HG03378 (cell line): Measurements from ENCODE around the gene CLMP.
"Not testable (repeated sequence)": the region's sequence is repeated elsewhere in the genome, so short reads cannot be mapped to it uniquely, and the experiment has no call there.

Source experiments
- ATAC-seq: cut with Tn5 transposase; IDR thresholded peaks from one replicate; pipeline ENCODE4 v1.9.1; 2021; ENCODE audit warnings: mild to moderate bottlenecking, moderate library complexity; ENCODE audit not compliant: unreplicated experiment

Gene CLMP

GRCh38 chr11:123170929-123171328, 24.1 kb downstream of the CLMP start:
- no peak for ATAC-seq

DNA sequence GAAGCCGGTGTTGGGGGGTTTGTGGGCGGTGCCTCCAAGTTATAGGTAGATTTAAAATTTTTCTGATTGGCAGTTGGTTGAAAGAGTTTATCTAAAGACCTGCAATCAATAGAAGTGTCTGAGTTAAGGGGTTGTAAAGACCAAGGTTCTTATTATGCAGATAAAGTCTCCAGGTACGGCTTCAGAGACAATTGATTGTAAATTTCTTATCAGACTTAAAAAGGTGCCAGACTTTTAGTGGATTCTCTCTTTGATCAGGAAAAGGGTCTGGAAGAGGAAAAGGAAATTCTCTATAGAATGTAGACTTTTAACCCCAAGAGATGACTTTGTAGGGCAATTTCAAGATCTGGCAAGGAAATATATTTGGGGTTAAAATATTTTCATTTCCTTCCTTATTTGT, 25.2 kb downstream of the CLMP start:
- ATAC-seq = no peak

DNA sequence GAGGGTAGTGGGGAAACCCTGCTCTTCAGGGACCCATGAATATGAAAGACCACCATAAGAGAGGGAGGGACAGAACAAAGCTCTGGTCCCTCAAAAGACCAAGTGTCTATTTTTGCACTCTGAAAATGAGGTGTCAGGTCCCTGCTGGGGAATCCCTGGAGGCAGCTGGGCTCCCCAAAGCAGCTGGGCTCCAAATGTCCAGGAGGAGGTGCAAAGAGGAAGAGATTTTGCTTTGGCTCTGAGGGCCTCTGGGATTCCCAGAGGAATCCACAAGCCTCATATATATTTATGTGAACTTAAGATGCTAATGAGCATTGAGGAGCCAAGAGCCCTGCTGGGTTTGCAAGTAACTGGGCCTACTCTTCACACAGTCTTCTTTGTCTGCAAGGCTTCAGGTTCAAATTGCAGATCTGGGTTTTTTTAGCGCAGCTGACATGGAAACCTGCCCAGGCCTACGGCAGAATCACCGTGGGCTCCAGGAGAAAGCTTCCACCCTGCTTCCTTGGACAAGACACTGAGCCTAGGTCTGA, 26.0 kb downstream of the CLMP start:
- no peak for ATAC-seq

- ATAC-seq = no peak
Measured at GRCh38 chr11:123168241-123168640, 26.8 kb downstream of the CLMP start.

- no peak for ATAC-seq
Measured at GRCh38 chr11:123166071-123166559, 28.9 kb downstream of the CLMP start.

- no peak for ATAC-seq
Measured at GRCh38 chr11:123164732-123165450, 30.2 kb downstream of the CLMP start.

DNA sequence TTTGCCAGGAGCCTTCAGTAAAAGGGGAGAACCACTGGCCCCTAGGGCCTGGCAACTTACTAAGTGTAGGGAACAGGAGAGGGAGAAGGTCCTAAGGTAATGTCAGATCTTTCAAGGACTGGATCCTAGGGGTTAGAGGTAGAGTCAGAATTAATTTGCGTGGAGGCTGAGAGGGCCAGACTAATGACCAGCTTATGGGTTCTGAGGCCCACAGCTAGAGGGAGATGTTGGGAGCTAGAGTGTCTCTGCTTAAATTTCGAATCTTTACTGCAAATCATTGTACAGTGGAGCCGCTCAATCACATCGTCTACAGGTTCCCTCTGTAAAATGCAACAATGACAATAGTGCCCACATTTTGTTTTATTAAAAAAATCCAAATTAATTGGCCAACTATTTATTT, 31.4 kb downstream of the CLMP start:
- no peak for ATAC-seq

- ATAC-seq = no peak
Measured at GRCh38 chr11:123161376-123162030, 33.5 kb downstream of the CLMP start.

- no peak for ATAC-seq
Measured at GRCh38 chr11:123159183-123159857, 35.7 kb downstream of the CLMP start.

GRCh38 chr11:123158033-123159003, 36.7 kb downstream of the CLMP start:
- no peak for ATAC-seq

DNA sequence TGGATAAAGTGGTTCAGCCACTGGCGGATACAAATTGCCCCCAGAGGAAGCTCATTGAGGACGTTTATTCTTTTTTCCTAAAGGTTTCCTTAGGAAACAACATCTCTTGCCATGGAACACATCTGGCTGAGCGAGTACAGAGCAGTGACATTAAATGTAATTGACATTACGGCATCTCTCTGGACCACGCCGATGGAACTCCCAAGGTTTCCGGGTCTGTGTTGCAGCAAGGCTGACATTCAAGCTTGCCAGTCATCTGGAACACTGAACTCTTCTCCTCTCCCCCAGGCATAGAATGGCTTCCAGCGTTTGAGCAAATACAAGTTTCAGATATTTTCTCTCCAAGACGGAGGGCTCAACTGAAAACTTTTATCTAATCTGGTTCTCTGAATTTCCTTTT, 42.1 kb downstream of the CLMP start:
- no peak for ATAC-seq

GRCh38 chr11:123152346-123152745, 42.7 kb downstream of the CLMP start:
- ATAC-seq = not testable (repeated sequence)

DNA sequence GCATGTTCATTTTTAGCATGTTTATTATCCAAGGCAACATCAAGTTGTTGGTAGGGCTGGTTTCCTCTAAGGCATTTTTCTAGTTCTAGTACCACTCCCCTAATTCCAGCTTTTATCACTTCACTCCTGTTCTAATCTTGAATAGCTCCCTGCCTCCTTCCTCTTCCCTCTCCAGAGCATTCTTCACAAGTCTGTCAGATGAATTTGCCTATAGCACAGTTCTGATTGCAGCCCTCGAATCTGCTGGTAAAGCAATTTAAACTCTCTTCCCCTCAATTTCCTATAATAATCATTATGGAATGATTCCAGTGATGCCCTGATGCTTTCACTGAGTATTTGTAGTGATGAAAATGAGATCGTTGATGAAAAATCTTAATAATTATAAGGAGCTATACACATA, 43.3 kb downstream of the CLMP start:
- no peak for ATAC-seq

DNA sequence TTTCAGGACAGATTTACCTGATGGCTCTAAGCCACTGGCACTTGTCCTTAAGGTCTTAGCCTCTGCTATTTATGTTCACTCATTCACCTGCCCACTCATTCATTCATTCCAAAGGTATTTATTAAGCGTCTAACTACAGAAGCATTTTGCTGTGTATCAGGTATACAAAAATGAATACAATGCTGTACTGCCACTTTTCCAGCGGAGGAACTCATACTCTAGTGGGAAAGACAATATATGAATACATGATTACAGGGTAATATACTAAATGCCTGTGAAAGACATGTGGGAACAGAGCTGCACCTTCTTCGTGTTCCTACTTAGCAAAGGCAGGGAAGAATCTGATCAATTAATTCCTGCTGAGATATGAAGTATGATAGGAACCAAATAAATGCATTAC, 43.7 kb downstream of the CLMP start:
- ATAC-seq = no peak

DNA sequence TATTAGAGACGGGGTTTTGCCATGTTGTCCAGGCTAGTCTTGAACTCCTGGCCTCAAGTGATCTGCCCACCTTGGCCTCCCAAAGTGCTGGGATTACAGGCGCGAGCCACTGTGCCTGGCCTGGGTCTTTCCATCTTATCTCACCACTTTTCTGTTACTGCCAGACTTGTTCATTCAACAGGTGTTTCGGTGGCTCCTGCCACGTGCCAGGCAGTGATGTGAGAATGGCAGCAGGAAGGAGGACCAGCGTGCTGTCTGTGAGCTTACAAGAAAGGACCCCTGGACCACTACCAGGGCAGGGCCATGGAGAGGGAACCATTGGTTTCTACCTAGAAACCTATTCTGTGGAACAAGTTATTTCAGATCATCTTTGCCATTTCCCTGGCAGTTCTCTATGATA, 44.2 kb downstream of the CLMP start:
- ATAC-seq = no peak

DNA sequence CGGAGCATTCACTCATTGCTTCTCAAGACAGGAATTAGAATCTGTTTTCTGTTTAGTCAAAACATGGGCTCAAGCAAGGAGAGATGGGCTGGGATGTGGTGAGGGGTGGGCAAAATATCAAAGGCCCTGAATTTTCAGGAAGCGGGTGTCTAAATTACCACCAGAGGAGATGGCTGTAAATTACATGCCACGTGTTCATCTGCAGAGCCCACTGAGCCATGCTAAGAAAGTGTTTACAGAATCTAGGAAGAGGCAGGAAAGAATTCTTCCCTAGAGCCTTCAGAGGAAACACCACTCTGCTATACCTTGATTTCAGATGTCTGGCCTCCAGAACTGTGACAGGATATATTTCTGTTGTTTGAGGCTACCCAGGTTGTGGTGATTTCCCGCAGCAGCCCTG, 46.1 kb downstream of the CLMP start:
- ATAC-seq = no peak

GRCh38 chr11:123145661-123146060, 49.4 kb downstream of the CLMP start:
- no peak for ATAC-seq

DNA sequence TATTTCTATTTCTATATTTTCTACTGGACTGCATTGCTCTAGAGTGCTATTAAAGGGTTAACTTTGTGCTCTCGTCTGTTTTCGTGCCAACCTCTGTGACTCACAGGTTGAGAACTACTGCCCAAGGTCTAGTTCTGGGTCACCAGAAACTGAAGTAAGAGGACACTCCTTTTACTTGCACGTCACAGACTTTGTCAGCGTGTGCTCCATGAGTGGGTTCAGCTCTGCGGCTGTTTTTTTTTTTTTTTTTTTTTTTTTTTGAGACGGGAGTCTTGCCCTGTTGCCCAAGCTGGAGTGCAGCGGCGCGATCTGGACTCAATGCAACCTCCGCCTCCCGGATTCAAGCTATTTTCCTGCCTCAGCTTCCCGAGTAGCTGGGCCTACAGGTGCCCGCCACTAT, 49.8 kb downstream of the CLMP start:
- no peak for ATAC-seq

DNA sequence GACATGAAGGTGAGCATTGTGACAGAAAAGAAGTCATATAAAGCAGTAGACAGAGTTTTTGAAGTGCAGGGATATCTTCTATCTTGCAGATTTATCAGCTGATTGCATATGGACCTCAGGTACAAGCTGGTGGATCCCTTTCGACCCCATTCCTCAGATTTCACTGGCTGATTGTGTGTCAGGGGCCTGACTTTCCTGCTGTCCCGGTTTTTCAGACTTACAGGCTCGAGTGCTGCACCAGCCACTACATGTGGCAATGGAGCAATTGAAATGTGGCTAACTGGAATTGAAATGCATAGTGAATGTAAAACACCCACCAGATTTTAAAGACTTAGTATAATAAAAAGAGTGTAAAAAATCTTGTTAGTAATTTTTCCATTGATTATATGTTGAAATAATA, 50.3 kb downstream of the CLMP start:
- ATAC-seq = no peak

GRCh38 chr11:123143921-123144320, 51.1 kb downstream of the CLMP start:
- ATAC-seq = no peak

GRCh38 chr11:123143476-123143875, 51.6 kb downstream of the CLMP start:
- no peak for ATAC-seq
